Measurements from ENCODE around the gene TJAP1. TPM values are rescaled to one million over a fixed set of nuclear protein-coding genes. Genes with fewer than 3 reads are reported as not detected.

TJAP1 gene
- total RNA-seq, 2 experiments from 2014 or later: 23.6 to 24.4 TPM

GRCh38 chr6:43444582-43444981, 32.8 kb upstream of the TJAP1 start:
- Mint-ChIP-seq H3K36me3 (ENCODE audit: low read depth) (peaks cover 81% of the 10 kb centered on the region), H3K9me3 (no peaks in the 10 kb centered on the region), H3K27ac (no peak overlapping the region), H3K27me3 (no peaks in the 10 kb centered on the region), H3K4me1 (ENCODE audit: low read depth) (no peaks in the 10 kb centered on the region), H3K4me3 (no peak overlapping the region)
- ATAC-seq (ENCODE audit: poor library complexity) (no peak), DNase-seq (no peak)
- no peak for TF ChIP-seq CTCF (IDR thresholded peaks at IDR 0.05)
- ChIA-PET POLR2A (no interaction called here), CTCF (no interaction called here)
- Histone ChIP-seq H3K27me3 (ENCODE audit: control insufficient read depth in 1 of 2, insufficient read depth in 2 of 2, low read length in 2 of 2) (no peaks in the 10 kb centered on the region), H3K4me3 (ENCODE audit: low read length) (no peak overlapping the region), H3K36me3 (ENCODE audit: insufficient read depth, low read length) (peaks cover 77% of the 10 kb centered on the region), H3K27ac (ENCODE audit: low read depth in 1 of 2, low read length in 2 of 2) (no peak overlapping the region), H3K9me3 (ENCODE audit: control insufficient read depth in 1 of 2, insufficient read depth in 1 of 2, low read length in 2 of 2) (no peaks in the 10 kb centered on the region), H3K4me1 (ENCODE audit: insufficient read depth, low read length) (no peaks in the 10 kb centered on the region)
- intact Hi-C loops (cut with DNase I, micrococcal nuclease): no loop called here

GRCh38 chr6:43445576-43445975, 31.8 kb upstream of the TJAP1 start:
- no peaks in the 10 kb centered on the region for H3K9me3 ChIP-seq (ENCODE audit: control insufficient read depth in 1 of 2, insufficient read depth in 1 of 2, low read length in 2 of 2)
- POLR2A ChIA-PET: no interaction called here
- CTCF ChIA-PET: no interaction called here

GRCh38 chr6:43447604-43448003, 29.8 kb upstream of the TJAP1 start:
- Histone ChIP-seq H3K27ac (ENCODE audit: low read depth in 1 of 2, low read length in 2 of 2) (no peak overlapping the region), H3K27me3 (ENCODE audit: control insufficient read depth in 1 of 2, insufficient read depth in 2 of 2, low read length in 2 of 2) (no peaks in the 10 kb centered on the region), H3K4me3 (ENCODE audit: low read length) (no peak overlapping the region), H3K36me3 (ENCODE audit: insufficient read depth, low read length) (peaks cover 85% of the 10 kb centered on the region), H3K4me1 (ENCODE audit: insufficient read depth, low read length) (no peaks in the 10 kb centered on the region), H3K9me3 (ENCODE audit: control insufficient read depth in 1 of 2, insufficient read depth in 1 of 2, low read length in 2 of 2) (no peaks in the 10 kb centered on the region)
- Mint-ChIP-seq H3K36me3 (ENCODE audit: low read depth) (peaks cover 84% of the 10 kb centered on the region), H3K27me3 (no peaks in the 10 kb centered on the region), H3K9me3 (no peaks in the 10 kb centered on the region), H3K4me3 (no peak overlapping the region), H3K4me1 (ENCODE audit: low read depth) (no peaks in the 10 kb centered on the region), H3K27ac (no peak overlapping the region)
- ChIA-PET CTCF (no interaction called here), POLR2A (interaction anchor here (1.2 kb wide), 1 partner anchor 60 kb away, joined by 3 read pairs; no protein-coding TSS in a partner anchor)
- no peak for ATAC-seq (ENCODE audit: poor library complexity)
- DNase-seq: no peak
- intact Hi-C loops (cut with DNase I, micrococcal nuclease): no loop called here
- TF ChIP-seq CTCF (IDR thresholded peaks at IDR 0.05): no peak

More at GRCh38 chr6:43445576-43445975, 31.8 kb upstream of the TJAP1 start:
- no peak for TF ChIP-seq CTCF (IDR thresholded peaks at IDR 0.05)
- Mint-ChIP-seq H3K27me3 (no peaks in the 10 kb centered on the region), H3K4me3 (no peak overlapping the region), H3K4me1 (ENCODE audit: low read depth) (no peaks in the 10 kb centered on the region), H3K9me3 (no peaks in the 10 kb centered on the region), H3K36me3 (ENCODE audit: low read depth) (peaks cover 90% of the 10 kb centered on the region), H3K27ac (no peak overlapping the region)
- Histone ChIP-seq H3K27me3 (ENCODE audit: control insufficient read depth in 1 of 2, insufficient read depth in 2 of 2, low read length in 2 of 2) (no peaks in the 10 kb centered on the region), H3K36me3 (ENCODE audit: insufficient read depth, low read length) (peaks cover 82% of the 10 kb centered on the region), H3K27ac (ENCODE audit: low read depth in 1 of 2, low read length in 2 of 2) (no peak overlapping the region), H3K4me1 (ENCODE audit: insufficient read depth, low read length) (no peaks in the 10 kb centered on the region), H3K4me3 (ENCODE audit: low read length) (no peak overlapping the region)
- no peak for DNase-seq
- intact Hi-C loops (cut with DNase I, micrococcal nuclease): no loop called here
- no peak for ATAC-seq (ENCODE audit: poor library complexity)

Data from CD4-positive, alpha-beta T cell (primary cell).